Small intestine (tissue), 7 donors: ENCODE results near the gene SUPT7L. TPM values are rescaled to one million over a fixed set of nuclear protein-coding genes. Genes with fewer than 3 reads are reported as not detected.

Experiments
- DNase-seq, 2 donors: peaks; one replicate each; pipeline versions ENCODE4 v3.0.0 to v3.0.0-alpha.2; 2013
- FAIRE-seq: peaks from 2 replicates; lab custom pipeline; 2012; peaks lifted over from hg19 to GRCh38; lab: Jason Lieb, UNC
- H3K27ac ChIP-seq, 3 donors: one replicate each; pipeline ENCODE4 v1.5.1; 2013; ENCODE audit warnings: low read length in 2 of 3, mild to moderate bottlenecking in 2 of 3, control low read depth in 1 of 3, inconsistent platforms in 1 of 3, low read depth in 1 of 3, moderate library complexity in 1 of 3
- H3K27me3 ChIP-seq, 3 donors: one replicate each; pipeline ENCODE4 v1.6.1; 2013; ENCODE audit warnings: low read length in 3 of 3, inconsistent platforms in 1 of 3; ENCODE audit not compliant: control insufficient read depth in 3 of 3, insufficient read depth in 3 of 3
- H3K36me3 ChIP-seq, 3 donors: one replicate each; pipeline ENCODE4 v1.6.1; 2013; ENCODE audit warnings: low read length in 3 of 3, inconsistent platforms in 1 of 3, low read depth in 1 of 3, mild to moderate bottlenecking in 1 of 3, moderate library complexity in 1 of 3; ENCODE audit not compliant: control insufficient read depth in 3 of 3, insufficient read depth in 2 of 3
- H3K4me1 ChIP-seq, 3 donors: one replicate each; pipeline ENCODE4 v1.6.1; 2013; ENCODE audit warnings: low read length in 2 of 3, inconsistent platforms in 1 of 3, low read depth in 1 of 3, mild to moderate bottlenecking in 1 of 3, moderate library complexity in 1 of 3; ENCODE audit not compliant: control insufficient read depth in 3 of 3, insufficient read depth in 2 of 3
- H3K4me3 ChIP-seq, 3 donors: one replicate each; pipeline ENCODE4 v1.5.1; 2013; ENCODE audit warnings: low read length in 3 of 3, control low read depth in 1 of 3, inconsistent platforms in 1 of 3, low read depth in 1 of 3, mild to moderate bottlenecking in 1 of 3, moderate library complexity in 1 of 3
- H3K9me3 ChIP-seq, 2 donors: one replicate each; pipeline ENCODE4 v1.6.1; 2013; ENCODE audit warnings: low read depth in 1 of 2, low read length in 1 of 2; ENCODE audit not compliant: control insufficient read depth in 2 of 2, insufficient read depth in 1 of 2
- WGBS, 3 donors: extraction: QIAGEN DNeasy Blood & Tissue Kit; methylation state at CpG; one replicate each; pipeline ENCODE4 v1.1.7; 2013; 5-methylcytosine and 5-hydroxymethylcytosine counted together
- polyA plus RNA-seq, 4 donors: library from polyadenylated mRNA; stranded (reverse) in 3 of 4; unstranded in 1 of 4; fragments of 200-250 nt in 3 of 4; fragments of 120-200 nt in 1 of 4; gene quantifications; one replicate each; pipeline versions ENCODE4 v1.2.1 to v1.2.3, GENCODE V29; 2013
- donor health status: healthy with polysubstance abuse.
- donor health status: control.
- donor health status: control.
- donor health status: Bipolar disorder and iron deficiency.
- donor health status: healthy.

SUPT7L gene
- polyA plus RNA-seq, 4 donors, result 16.8 to 43.7 (median 23.1) TPM

DNA sequence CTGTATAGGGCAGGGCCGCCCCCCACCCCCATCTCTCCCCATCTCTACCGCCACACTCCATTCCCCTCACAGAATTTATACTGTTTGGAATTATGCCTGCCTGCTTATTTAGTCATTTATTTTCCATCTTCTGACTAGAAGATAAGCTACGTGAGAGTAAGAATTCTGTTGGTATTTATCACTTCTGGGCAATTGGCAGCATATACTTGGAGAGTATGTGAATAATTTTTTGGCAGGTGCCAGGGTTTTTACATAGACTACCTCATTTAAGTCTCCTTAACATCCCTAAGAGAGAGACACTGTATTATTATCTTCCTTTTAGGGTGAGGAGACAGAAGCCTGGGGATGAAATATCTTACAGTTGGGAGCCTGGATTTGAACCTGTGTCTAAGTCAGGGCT lies 45.3 kb upstream of the SUPT7L start:
- Histone ChIP-seq H3K36me3 (no peaks in the 10 kb centered on the region), H3K27ac (no peak overlapping the region), H3K9me3 (no peaks in the 10 kb centered on the region), H3K4me3 (no peak overlapping the region), H3K4me1 (peaks cover 0 to 14% (median 6%) of the 10 kb centered on the region in 3 donors), H3K27me3 (no peaks in the 10 kb centered on the region)
- WGBS, 3 donors, result 82 to 87% (median 84%) methylated on average over 3 of the region's 3 CpGs
- DNase-seq (no peak), FAIRE-seq (no peak)

DNA sequence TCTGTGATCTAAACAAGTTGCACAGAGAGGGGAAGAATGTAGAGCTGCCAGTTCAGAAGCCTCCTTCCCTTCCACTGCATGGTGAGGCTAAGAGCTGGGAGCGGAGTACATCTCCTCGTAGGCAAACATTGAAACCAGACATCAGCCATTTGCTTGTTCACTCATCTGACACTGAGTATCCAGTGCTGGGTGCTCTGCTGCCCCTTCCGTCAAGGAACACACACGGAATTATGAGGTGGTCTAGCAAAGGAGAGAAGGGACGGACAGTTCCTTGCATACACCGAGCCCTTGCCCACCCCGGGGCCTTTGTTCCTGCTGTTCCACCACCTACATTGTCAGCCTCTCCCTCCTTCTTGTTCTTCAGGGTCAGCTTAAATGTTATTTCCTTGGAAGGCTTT lies 44.8 kb upstream of the SUPT7L start:
- Histone ChIP-seq H3K27me3 (no peaks in the 10 kb centered on the region), H3K9me3 (no peaks in the 10 kb centered on the region), H3K36me3 (no peaks in the 10 kb centered on the region), H3K4me3 (no peak overlapping the region), H3K27ac (no peak overlapping the region), H3K4me1 (peaks cover 0 to 18% (median 6%) of the 10 kb centered on the region in 3 donors)
- 92 to 98% (median 94%) methylated on average over 7 of the region's 7 CpGs for WGBS, 3 donors
- DNase-seq (no peak), FAIRE-seq (no peak)

DNA sequence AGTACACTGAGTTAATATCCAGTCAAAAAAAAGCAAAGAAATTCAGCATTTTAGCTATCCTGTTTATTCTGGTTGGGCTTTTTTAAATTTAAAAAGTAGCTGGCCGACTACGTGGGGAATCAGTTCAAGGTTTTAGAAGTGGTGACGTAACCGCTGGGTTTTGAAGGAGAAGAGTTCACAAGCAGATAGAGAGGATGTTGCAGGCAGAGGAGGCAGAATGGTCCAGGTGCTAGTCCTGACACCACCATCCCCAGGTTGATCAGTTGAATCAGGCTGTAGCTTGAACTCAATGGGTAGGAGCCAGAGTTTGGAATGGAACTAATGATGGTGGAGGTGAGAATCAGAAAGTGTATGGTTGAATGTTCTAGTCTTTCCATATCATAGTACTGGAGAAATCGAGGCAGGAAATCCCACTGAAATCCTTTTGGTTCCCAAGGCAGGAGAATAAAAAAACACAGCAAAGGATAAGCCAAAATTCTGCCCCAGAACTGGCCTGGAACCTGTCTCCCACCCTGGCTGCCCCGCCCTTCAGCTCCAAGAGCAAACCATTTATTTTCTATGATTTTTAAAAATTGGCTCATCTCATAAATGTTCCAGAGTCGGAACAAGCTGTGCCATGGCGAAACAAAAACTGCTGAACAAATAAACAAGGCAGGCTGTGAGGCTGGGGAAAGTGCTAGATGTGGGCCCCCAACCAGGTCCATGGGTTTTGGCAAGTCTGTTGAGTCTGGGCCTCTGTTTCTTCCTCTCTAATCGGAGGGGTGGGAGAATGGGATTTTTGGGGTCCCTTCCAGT lies 44.2 kb upstream of the SUPT7L start:
- 84 to 92% (median 90%) methylated on average over 9 of the region's 9 CpGs for WGBS, 3 donors
- no peak for FAIRE-seq

DNA sequence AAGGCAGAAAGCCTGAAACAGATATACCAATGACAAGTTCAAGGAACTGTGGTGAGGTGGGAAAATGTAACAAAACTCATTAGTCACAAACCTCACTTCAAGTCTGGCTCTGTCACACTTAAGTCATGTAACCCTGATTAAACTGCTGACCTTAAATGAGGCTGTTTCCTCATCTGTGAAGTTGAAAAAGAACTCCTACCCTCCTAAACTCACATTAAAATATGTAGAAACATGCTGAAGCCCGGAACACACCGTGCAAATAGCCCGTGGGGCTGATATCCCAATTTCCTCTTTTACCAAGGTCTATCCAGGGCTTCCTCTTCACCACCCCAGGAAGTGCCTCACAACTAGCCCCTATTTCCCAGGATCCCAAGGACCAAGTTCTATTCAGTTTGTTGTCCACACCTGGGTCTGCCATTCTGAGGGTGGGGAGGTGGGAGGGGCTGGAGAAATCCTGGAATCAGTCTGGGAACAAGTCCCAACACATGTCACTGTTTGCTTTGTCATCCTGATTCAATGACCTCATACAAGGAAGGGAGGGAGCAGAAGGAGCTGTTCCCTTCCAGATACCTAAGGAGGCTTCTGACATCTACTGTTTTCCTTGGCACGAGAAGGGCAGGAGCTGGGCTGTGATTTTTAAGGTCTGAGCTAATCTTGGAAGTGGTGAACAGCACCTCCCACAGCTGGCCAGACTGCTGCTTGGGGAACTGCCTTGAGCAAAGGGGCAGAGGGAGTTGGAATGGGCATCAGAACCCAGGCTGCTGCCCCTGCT lies 42.6 kb upstream of the SUPT7L start:
- H3K4me1 ChIP-seq, result peaks cover 0 to 31% (median 6%) of the 10 kb centered on the region in 3 donors
- no peaks in the 10 kb centered on the region for H3K36me3 ChIP-seq
- 4 to 36% (median 21%) methylated on average over 4 of the region's 4 CpGs for WGBS, 3 donors
- FAIRE-seq, result no peak
- H3K9me3 ChIP-seq, result no peaks in the 10 kb centered on the region
- peak overlapping the region in 2 of 3 donors; percentile 37 to 86 for H3K27ac ChIP-seq
- H3K4me3 ChIP-seq, result no peak overlapping the region
- DNase-seq, result peak; percentile 75 to 82
- no peaks in the 10 kb centered on the region for H3K27me3 ChIP-seq

More for the DNA sequence above, 44.2 kb upstream of the SUPT7L start:
- Histone ChIP-seq H3K9me3 (no peaks in the 10 kb centered on the region), H3K4me3 (no peak overlapping the region), H3K27ac (no peak overlapping the region), H3K4me1 (peaks cover 0 to 24% (median 6%) of the 10 kb centered on the region in 3 donors), H3K36me3 (no peaks in the 10 kb centered on the region), H3K27me3 (no peaks in the 10 kb centered on the region)
- DNase-seq, result no peak

DNA sequence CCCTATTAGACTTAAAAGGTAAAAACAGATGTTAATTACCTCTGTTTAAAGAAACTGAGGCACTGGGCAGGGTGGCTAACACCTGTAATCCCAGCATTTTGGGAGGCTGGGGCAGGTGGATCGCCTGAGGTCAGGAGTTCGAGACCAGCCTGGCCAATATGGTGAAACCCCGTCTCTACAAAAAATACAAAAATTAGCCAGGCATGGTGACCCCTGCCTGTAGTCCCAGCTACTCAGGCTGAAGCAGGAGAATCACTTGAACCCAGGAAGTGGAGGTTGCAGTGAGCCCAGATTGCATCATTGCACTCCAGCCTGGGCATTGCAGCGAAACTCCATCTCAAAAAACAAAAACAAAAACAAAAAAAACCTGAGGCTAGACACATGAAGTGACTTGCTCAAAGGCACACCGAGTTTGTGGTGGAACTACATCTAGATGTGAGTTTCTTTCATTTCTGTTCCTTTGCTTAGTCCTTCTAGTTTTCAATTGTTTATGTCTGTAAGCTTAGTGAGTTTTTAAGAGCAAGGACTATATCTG lies 41.0 kb upstream of the SUPT7L start:
- no peaks in the 10 kb centered on the region for H3K36me3 ChIP-seq
- H3K4me3 ChIP-seq, result no peak overlapping the region
- 85 to 87% (median 86%) methylated on average over 5 of the region's 5 CpGs for WGBS, 3 donors
- DNase-seq, result no peak
- H3K27ac ChIP-seq, result no peak overlapping the region
- H3K4me1 ChIP-seq, result peaks cover 0 to 31% (median 6%) of the 10 kb centered on the region in 3 donors
- no peaks in the 10 kb centered on the region for H3K27me3 ChIP-seq
- no peak for FAIRE-seq
- H3K9me3 ChIP-seq, result no peaks in the 10 kb centered on the region

DNA sequence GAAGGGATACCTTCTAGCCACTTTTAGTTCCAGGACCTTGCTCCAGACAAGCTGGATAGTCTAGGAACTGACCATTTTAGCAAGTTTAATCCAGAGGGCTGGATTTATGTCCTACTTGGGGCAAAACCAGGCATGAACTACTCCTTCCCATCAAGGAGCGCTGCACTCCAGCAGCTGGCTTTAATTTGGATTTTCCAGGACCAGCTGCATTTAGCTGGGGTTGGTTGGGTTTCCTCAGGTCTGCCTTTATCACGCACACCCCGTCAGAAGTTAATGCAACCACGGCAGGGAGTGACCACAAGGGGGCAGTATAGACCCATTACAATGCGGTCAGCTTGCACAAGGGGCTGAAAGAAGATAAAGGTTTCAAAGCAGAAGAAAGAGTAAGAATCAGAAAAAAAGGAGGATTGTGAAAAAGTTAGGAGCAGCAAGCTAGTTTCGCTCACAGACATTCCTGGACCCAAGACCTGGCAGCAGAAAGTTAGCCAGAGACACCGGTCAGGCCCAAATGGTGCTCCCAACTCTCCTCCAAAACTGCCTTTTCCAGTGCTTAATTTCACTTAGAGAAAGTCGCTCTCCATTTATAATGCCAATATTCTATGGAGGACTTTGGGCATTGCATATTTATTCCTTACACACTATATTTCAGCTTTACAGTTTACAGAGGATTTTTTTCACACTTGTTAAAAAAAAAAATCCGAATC lies 40.4 kb upstream of the SUPT7L start:
- Histone ChIP-seq H3K36me3 (peaks cover 0 to 2% (median 0%) of the 10 kb centered on the region in 3 donors), H3K9me3 (no peaks in the 10 kb centered on the region), H3K27ac (no peak overlapping the region), H3K27me3 (no peaks in the 10 kb centered on the region), H3K4me3 (no peak overlapping the region), H3K4me1 (peaks cover 0 to 31% (median 6%) of the 10 kb centered on the region in 3 donors)
- FAIRE-seq, result no peak
- peak; percentile 84 to 93 for DNase-seq
- 28 to 29% (median 29%) methylated on average over 9 of the region's 9 CpGs for WGBS, 3 donors

DNA sequence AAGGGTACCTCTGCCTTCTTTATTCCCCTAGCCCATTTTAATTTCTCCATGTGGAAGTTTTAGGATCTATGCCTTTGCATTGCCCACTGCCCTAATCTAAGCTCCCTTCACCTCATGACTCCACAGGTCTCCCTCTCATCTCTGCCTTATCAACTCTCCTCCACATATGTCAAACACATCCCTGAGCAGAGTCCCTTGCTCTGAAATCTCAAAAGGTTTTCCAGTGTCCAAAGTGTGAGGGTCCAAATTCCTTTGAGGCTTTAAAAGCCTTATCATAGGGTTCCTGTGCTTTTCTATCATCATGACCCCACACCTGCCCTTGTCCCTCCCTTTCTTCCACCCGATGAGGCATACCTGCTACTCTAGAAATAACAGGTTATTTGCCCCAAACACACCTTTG lies 38.9 kb upstream of the SUPT7L start:
- no peak for FAIRE-seq
- WGBS, 3 donors, result 32 to 61% (median 35%) methylated on average over 1 of the region's 1 CpG
- peak; percentile 59 to 61 for DNase-seq
- Histone ChIP-seq H3K27ac (no peak overlapping the region), H3K4me3 (no peak overlapping the region), H3K27me3 (no peaks in the 10 kb centered on the region), H3K4me1 (peaks cover 0 to 31% (median 6%) of the 10 kb centered on the region in 3 donors), H3K9me3 (no peaks in the 10 kb centered on the region), H3K36me3 (peaks cover 0 to 4% (median 0%) of the 10 kb centered on the region in 3 donors)

DNA sequence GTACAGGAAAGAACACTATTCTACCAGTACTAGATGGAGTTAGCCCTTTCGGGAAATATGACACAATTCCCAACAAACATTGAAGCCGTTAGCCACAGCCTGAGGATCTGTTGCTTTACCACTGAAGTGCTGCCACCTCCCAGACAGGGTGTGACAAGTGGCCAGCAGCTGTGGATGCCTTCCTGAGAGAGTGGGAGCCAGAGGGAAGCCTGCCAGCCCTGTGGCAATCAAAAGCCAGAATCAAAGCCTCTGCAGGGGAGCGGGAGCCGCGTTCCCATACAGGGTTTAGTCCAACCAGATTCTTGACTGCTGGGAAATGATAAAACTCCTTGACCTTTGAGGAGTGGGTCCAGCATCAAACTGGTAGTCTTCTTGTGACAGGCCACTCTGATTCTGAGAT lies 38.3 kb upstream of the SUPT7L start:
- peaks cover 0 to 31% (median 6%) of the 10 kb centered on the region in 3 donors for H3K4me1 ChIP-seq
- H3K36me3 ChIP-seq, result peaks cover 0 to 4% (median 0%) of the 10 kb centered on the region in 3 donors
- H3K9me3 ChIP-seq, result no peaks in the 10 kb centered on the region
- no peak overlapping the region for H3K4me3 ChIP-seq
- 18 to 56% (median 27%) methylated on average over 5 of the region's 5 CpGs for WGBS, 3 donors
- no peak for DNase-seq
- no peaks in the 10 kb centered on the region for H3K27me3 ChIP-seq
- FAIRE-seq, result no peak
- H3K27ac ChIP-seq, result no peak overlapping the region
